ENCODE data around the gene GP5.

- TF ChIP-seq POLR2A (IDR thresholded peaks at IDR 0.05) = no peak
- TF ChIP-seq CTCF (IDR thresholded peaks at IDR 0.05) = no peak
- TF ChIP-seq POLR2AphosphoS5 (IDR thresholded peaks at IDR 0.05; ENCODE audit: insufficient read depth in 1 of 2, low read depth in 1 of 2) = no peak
Measured at GRCh38 chr3:194365526-194365925, 33.5 kb downstream of the GP5 start.
